Suprapubic skin (tissue), 4 donors: ENCODE data around the gene CUL9. TPM values are rescaled to one million over a fixed set of nuclear protein-coding genes. Genes with fewer than 3 reads are reported as not detected.

Source experiments
- DNase-seq, 2 donors: peaks; one replicate each; pipeline ENCODE4 v3.0.0-alpha.2; 2019; ENCODE audit warnings: low spot score in 2 of 2
- H3K27ac ChIP-seq: fragments of 200-600 bp; sonication (generic); one replicate; pipeline ENCODE4 v1.5.1; 2019
- H3K27me3 ChIP-seq: fragments of 200-600 bp; sonication (generic); one replicate; pipeline ENCODE4 v1.5.1; 2019
- H3K36me3 ChIP-seq: fragments of 200-600 bp; sonication (generic); one replicate; pipeline ENCODE4 v1.5.1; 2019
- H3K4me1 ChIP-seq: fragments of 200-600 bp; sonication (generic); one replicate; pipeline ENCODE4 v1.5.1; 2019
- H3K4me3 ChIP-seq: fragments of 200-600 bp; sonication (generic); one replicate; pipeline ENCODE4 v1.5.1; 2019; ENCODE audit warnings: mild to moderate bottlenecking
- H3K9me3 ChIP-seq: fragments of 200-600 bp; sonication (generic); one replicate; pipeline ENCODE4 v1.5.1; 2019
- EP300 ChIP-seq: sonication (generic); formaldehyde crosslinking; IDR thresholded peaks from one replicate; pipeline ENCODE4 v1.6.1; 2017; ENCODE audit warnings: antibody characterized with exemption
- POLR2A ChIP-seq, 2 donors: fragments of 450-650 bp; IDR thresholded peaks; one replicate each; pipeline ENCODE4 v1.6.1; 2017; ENCODE audit warnings: antibody characterized with exemption in 2 of 2, mild to moderate bottlenecking in 2 of 2, moderate library complexity in 2 of 2
- POLR2AphosphoS5 ChIP-seq, 3 donors: sonication (generic); formaldehyde crosslinking; IDR thresholded peaks; one replicate each; pipeline ENCODE4 v1.6.1; 2017; ENCODE audit warnings: antibody characterized with exemption in 3 of 3
- WGBS: methylation state at CpG from one replicate; pipeline ENCODE4 v1.1.5; 2018; 5-methylcytosine and 5-hydroxymethylcytosine counted together
- total RNA-seq, 4 donors: library from RNA; depleted of rRNA; stranded (reverse); fragments of >200 nt; gene quantifications; one replicate each; pipeline ENCODE4 v1.1.0, GENCODE V29; 2016
- TF ChIP-seq, protein P1 (sequence below), 2 donors: fragments of 200-600 bp in 1 of 2; fragments of 450-650 bp in 1 of 2; sonication (generic) in 1 of 2; IDR thresholded peaks; one replicate each; pipeline ENCODE4 v1.5.1; 2016 to 2019; ENCODE audit warnings: antibody characterized with exemption in 2 of 2, mild to moderate bottlenecking in 1 of 2, moderate library complexity in 1 of 2

The CUL9 gene
- total RNA-seq, 4 donors from 2014 or later: 51.8 to 130 (median 92.4) TPM

DNA sequence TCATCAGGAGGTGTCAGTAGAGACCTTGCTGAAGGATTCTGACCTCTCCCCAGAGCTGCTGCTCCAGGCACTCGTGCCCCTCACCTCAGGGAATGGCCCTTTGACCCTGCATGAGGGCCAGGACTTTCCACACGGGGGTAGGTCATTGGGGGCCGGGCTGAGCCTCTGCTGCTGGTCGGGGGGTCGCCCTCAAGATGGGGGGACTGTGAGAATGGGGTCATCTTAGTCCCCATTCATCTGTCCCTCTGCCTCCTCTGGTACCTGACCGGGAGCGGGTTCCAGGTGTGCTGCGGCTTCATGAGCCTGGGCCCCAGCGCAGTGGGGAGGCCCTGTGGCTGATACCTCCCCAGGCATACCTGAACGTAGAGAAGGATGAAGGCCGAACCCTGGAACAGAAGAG lies 31.4 kb downstream of the CUL9 start:
- H3K27ac ChIP-seq: no peak overlapping the region
- H3K27me3 ChIP-seq: no peaks in the 10 kb centered on the region
- H3K36me3 ChIP-seq: peaks cover 49% of the 10 kb centered on the region
- H3K4me1 ChIP-seq: no peaks in the 10 kb centered on the region
- no peak overlapping the region for H3K4me3 ChIP-seq
- 83% methylated on average over 8 of the region's 11 CpGs for WGBS
- DNase-seq: no peak
- no peaks in the 10 kb centered on the region for H3K9me3 ChIP-seq
- TF ChIP-seq POLR2AphosphoS5 (IDR thresholded peaks at IDR 0.05) (no peak), EP300 (no peak), POLR2A (IDR thresholded peaks at IDR 0.05) (no peak)
- TF ChIP-seq, protein P1, sequence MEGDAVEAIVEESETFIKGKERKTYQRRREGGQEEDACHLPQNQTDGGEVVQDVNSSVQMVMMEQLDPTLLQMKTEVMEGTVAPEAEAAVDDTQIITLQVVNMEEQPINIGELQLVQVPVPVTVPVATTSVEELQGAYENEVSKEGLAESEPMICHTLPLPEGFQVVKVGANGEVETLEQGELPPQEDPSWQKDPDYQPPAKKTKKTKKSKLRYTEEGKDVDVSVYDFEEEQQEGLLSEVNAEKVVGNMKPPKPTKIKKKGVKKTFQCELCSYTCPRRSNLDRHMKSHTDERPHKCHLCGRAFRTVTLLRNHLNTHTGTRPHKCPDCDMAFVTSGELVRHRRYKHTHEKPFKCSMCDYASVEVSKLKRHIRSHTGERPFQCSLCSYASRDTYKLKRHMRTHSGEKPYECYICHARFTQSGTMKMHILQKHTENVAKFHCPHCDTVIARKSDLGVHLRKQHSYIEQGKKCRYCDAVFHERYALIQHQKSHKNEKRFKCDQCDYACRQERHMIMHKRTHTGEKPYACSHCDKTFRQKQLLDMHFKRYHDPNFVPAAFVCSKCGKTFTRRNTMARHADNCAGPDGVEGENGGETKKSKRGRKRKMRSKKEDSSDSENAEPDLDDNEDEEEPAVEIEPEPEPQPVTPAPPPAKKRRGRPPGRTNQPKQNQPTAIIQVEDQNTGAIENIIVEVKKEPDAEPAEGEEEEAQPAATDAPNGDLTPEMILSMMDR (IDR thresholded peaks at IDR 0.05): no peak

DNA sequence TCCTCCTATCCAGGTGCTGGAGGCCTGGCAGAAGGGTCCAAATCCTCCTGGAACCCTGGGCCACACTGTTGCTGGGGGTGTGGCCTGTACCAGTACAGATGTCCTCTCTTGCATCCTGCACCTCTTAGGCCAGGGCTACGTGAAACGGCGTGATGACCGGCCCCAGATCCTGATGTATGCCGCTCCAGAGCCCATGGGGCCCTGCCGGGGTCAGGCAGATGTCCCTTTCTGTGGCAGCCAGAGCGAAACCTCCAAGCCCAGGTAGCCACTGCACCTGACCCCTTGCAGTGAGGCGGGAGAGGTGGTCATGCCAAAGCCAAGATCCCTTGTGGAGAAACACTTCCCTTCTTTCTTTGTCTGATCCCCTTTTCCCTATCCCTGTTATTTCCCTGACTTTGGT lies 33.1 kb downstream of the CUL9 start:
- Histone ChIP-seq H3K36me3 (peaks cover 53% of the 10 kb centered on the region), H3K4me3 (no peak overlapping the region), H3K9me3 (no peaks in the 10 kb centered on the region), H3K27me3 (no peaks in the 10 kb centered on the region), H3K4me1 (no peaks in the 10 kb centered on the region), H3K27ac (no peak overlapping the region)
- no peak for TF ChIP-seq EP300
- TF ChIP-seq, protein P1 (IDR thresholded peaks at IDR 0.05): no peak
- TF ChIP-seq POLR2AphosphoS5 (IDR thresholded peaks at IDR 0.05): no peak
- TF ChIP-seq POLR2A (IDR thresholded peaks at IDR 0.05): no peak
- no peak for DNase-seq
- 98% methylated on average over 8 of the region's 8 CpGs for WGBS

DNA sequence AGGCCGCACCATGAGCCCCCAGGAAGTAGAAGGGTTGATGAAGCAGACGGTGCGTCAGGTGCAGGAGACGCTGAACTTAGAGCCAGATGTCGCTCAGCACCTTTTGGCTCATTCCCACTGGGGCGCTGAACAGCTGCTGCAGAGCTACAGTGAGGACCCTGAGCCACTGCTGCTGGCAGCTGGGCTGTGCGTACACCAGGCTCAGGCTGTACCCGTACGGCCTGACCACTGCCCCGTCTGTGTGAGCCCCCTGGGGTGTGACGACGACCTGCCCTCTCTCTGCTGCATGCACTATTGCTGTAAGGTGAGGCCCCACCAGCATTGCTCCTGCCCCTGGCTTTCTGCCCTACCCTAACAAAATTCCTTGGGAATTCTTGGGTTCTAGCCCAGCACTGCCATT lies 34.2 kb downstream of the CUL9 start:
- H3K4me1 ChIP-seq: peaks cover 1% of the 10 kb centered on the region
- H3K9me3 ChIP-seq: no peaks in the 10 kb centered on the region
- no peak overlapping the region for H3K27ac ChIP-seq
- peaks cover 63% of the 10 kb centered on the region for H3K36me3 ChIP-seq
- WGBS: 93% methylated on average over 3 of the region's 12 CpGs
- DNase-seq: no peak
- TF ChIP-seq, protein P1 (IDR thresholded peaks at IDR 0.05): no peak
- TF ChIP-seq EP300 (no peak), POLR2A (IDR thresholded peaks at IDR 0.05) (no peak), POLR2AphosphoS5 (IDR thresholded peaks at IDR 0.05) (no peak)
- no peak overlapping the region for H3K4me3 ChIP-seq
- H3K27me3 ChIP-seq: no peaks in the 10 kb centered on the region

DNA sequence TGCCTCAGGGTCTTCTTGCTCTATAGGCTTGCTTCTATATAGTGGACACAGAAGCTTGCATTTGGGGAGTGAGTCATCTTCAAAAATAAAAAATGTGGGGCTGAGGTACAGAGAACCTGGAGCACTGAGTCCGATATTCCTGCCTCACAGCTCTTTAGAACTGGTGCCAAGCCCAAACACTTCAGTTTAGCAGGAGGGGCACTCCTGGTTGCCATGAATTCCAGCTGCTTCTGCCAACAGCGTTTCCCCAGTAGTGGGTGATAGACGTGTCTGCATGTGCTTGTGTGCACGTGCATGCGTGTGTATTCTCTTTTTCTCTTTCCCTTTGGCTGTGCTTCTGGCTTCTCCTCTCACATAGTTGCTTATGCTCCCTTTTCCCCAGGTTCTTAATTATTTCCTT lies 35.4 kb downstream of the CUL9 start:
- H3K27ac ChIP-seq: no peak overlapping the region
- no peak for TF ChIP-seq POLR2A (IDR thresholded peaks at IDR 0.05)
- TF ChIP-seq, protein P1 (IDR thresholded peaks at IDR 0.05): no peak
- TF ChIP-seq POLR2AphosphoS5 (IDR thresholded peaks at IDR 0.05): no peak
- TF ChIP-seq EP300: no peak
- no peaks in the 10 kb centered on the region for H3K9me3 ChIP-seq
- peaks cover 70% of the 10 kb centered on the region for H3K36me3 ChIP-seq
- H3K4me3 ChIP-seq: no peak overlapping the region
- 61% methylated on average over 5 of the region's 5 CpGs for WGBS
- no peaks in the 10 kb centered on the region for H3K27me3 ChIP-seq
- H3K4me1 ChIP-seq: peaks cover 8% of the 10 kb centered on the region
- no peak for DNase-seq

DNA sequence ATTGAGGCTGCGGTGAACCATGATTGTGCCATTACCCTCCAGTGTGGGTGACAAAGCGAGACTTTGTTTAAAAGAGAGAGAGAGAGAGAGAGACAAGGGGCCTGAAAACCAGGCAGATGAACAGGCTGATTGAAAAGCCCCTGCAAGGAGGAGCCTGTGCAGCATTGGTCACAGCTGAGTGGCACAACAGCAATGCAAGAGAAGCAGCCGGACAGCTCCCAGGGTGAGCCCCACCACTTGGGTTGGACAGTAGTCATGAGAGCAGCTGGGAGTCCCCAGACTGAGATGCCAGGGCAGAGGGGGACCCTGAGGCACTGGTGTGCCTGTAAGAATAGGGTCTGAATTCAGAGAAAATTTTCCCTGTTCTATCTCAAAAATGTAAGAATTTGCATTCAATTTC lies 37.1 kb downstream of the CUL9 start:
- H3K27me3 ChIP-seq: no peaks in the 10 kb centered on the region
- 94% methylated on average over 3 of the region's 3 CpGs for WGBS
- peaks cover 9% of the 10 kb centered on the region for H3K4me1 ChIP-seq
- TF ChIP-seq POLR2A (IDR thresholded peaks at IDR 0.05) (no peak), EP300 (no peak), POLR2AphosphoS5 (IDR thresholded peaks at IDR 0.05) (no peak)
- TF ChIP-seq, protein P1 (IDR thresholded peaks at IDR 0.05): no peak
- no peak overlapping the region for H3K4me3 ChIP-seq
- DNase-seq: no peak
- H3K9me3 ChIP-seq: no peaks in the 10 kb centered on the region
- H3K36me3 ChIP-seq: peaks cover 72% of the 10 kb centered on the region
- no peak overlapping the region for H3K27ac ChIP-seq
